Astrocyte of the cerebellum (primary cell): ENCODE results near the gene KCNIP4.

Experiments used
- DNase-seq: peaks from one replicate; pipeline ENCODE4 v3.0.0-alpha.2; 2011; ENCODE audit warnings: low read depth
- H3K4me3 ChIP-seq: 2 replicates; pipeline ENCODE4 v1.5.1; 2011; ENCODE audit warnings: mild to moderate bottlenecking, low read depth, low read length, moderate library complexity
- CTCF ChIP-seq: IDR thresholded peaks from 2 replicates; pipeline ENCODE4 v1.5.1; 2012; ENCODE audit warnings: low read length, low read depth, moderate library complexity, mild to moderate bottlenecking; ENCODE audit errors: missing control alignments
- in situ Hi-C: cut with HindIII; loops from 2 replicates; pipeline ENCODE4 v1.10.0; 2017; ENCODE audit warnings: low sequenced_read_pairs

Gene KCNIP4

GRCh38 chr4:21130606-21131005 lies 818.0 kb downstream of the KCNIP4 start:
- no peak for TF ChIP-seq CTCF
- H3K4me3 ChIP-seq: no peak overlapping the region
- in situ Hi-C loops: loop anchor here (25.0 kb wide), 1 partner anchor 368 kb away; no protein-coding TSS in a partner anchor
- DNase-seq: no peak

- TF ChIP-seq CTCF: no peak
- no peak overlapping the region for H3K4me3 ChIP-seq
- no peak for DNase-seq
Measured at GRCh38 chr4:21126014-21126512, 822.5 kb downstream of the KCNIP4 start.

GRCh38 chr4:21118301-21118700 lies 830.3 kb downstream of the KCNIP4 start:
- in situ Hi-C loops: no loop called here
- no peak for TF ChIP-seq CTCF
- H3K4me3 ChIP-seq: no peak overlapping the region
- no peak for DNase-seq

More at GRCh38 chr4:21126014-21126512, 822.5 kb downstream of the KCNIP4 start:
- in situ Hi-C loops: loop anchor here (25.0 kb wide), 1 partner anchor 364 kb away; no protein-coding TSS in a partner anchor

- no peak for DNase-seq
- H3K4me3 ChIP-seq: no peak overlapping the region
- in situ Hi-C loops: no loop called here
- TF ChIP-seq CTCF: no peak
Measured at GRCh38 chr4:21117541-21118180, 830.9 kb downstream of the KCNIP4 start.

- DNase-seq: peak; percentile 23
- in situ Hi-C loops: no loop called here
- TF ChIP-seq CTCF: no peak
- no peak overlapping the region for H3K4me3 ChIP-seq
Measured at GRCh38 chr4:21113496-21114223, 834.9 kb downstream of the KCNIP4 start.

- no peak for TF ChIP-seq CTCF
- in situ Hi-C loops: no loop called here
- H3K4me3 ChIP-seq: no peak overlapping the region
- DNase-seq: no peak
Measured at GRCh38 chr4:21102667-21103066, 845.9 kb downstream of the KCNIP4 start.
